ENCODE data around the gene MAMLD1.

MAMLD1 gene

DNA sequence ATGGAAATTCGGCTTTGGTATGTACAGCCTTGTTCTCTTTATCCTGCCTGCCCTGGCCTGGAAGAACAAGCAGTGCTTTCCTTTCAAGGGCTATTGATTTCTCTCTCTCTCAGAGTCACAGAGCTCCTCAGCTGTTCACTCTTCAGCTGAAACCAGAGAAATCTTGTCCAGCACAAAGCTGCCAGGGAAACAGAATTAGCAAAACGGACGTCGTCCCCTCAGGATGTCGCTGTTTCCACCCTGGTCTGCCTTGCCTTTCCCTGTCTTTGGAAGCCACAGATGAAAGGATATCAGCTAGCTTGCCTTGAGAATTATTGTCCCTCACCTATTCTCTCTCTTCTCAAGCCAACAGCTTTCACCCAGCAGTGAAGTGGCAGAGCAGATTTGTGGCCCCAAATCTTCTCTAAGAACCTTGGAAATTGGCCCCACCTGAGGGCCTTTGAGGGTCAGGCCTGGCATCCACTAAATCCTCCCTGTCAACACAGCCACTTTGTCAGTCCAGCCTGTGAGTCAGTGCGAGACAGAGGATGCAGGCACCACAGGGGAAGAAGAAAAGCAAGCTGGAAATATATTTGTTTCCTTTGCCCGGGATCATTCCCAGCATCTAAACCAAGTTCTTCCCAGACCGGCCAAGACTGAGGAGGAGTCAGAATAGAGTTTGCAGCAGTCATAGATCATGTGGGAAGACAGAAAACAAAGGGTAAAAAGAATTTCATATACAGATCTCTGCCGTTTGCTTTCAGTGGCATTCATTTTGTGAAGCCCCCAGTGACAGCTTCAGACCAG lies 141.5 kb downstream of the MAMLD1 start:
- no peak for DNase-seq

DNA sequence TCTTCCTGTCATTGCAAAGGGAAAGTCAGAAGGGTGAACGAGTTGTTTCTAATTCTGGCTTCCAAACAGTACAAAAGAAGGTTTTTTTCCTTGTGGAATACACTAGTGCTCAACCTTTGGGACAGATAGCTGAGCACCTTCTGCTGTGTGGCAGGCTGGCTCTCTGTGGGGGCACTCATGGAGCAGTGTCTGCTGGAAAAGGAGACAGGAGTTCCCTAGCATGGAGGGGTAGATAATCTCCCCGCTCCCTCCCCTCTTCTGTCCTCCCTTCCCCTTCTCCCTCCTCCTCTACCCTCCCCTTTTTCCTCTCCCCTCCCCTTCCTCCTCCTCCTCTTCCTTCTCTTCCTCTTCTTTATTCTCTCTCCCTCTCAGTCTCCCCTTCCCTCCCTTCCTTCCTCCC lies 142.9 kb downstream of the MAMLD1 start:
- DNase-seq: no peak

DNA sequence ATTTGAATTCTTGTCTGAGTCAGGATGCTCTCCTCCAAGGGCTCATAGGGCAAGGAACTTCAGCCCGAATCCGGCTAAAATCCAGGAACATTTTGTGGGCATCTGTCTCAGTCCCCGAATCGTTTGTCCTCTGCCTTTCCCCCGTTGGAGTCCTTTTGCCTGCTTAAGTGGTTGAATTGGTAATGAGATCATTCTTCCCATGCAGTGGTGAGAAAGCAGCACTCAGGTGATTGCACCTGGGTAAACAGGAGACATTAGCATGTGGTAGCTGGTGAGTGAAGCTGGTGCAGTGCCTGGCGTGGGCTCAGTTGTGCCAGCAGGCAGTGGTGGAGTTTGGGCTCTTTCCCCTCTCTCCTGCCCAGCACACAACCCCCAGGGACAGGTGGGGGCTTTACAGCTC lies 143.4 kb downstream of the MAMLD1 start:
- no peak for DNase-seq

DNA sequence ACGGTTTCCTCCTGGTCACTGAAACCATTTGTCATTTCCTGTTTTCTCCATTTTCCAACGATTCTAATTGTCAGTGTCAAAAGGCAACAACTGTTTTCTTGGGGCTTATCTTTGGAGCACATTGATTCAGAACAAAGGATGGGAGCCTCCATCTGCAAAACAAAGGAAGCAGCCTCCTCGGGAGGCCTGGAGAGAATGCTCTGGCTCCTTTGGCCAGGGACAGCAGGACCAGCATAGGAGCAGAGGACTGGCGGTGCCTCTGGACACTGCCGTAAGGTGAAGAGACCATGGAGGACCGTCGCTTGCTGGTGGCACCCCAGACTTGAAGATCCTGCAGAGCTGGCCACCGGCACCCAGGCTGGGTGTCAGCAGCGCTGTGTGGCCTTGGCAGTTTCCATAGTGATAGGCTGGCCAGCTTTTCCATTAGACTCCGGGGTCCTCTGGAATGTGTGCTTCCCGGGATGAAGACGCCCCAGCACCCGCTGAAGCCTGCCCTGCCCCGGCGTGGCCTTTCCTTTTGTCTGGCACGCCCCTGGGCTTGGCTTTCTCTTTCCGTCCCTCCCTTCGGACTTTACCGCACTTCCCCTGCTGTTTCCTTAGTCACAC lies 144.2 kb downstream of the MAMLD1 start:
- no peak for DNase-seq

DNA sequence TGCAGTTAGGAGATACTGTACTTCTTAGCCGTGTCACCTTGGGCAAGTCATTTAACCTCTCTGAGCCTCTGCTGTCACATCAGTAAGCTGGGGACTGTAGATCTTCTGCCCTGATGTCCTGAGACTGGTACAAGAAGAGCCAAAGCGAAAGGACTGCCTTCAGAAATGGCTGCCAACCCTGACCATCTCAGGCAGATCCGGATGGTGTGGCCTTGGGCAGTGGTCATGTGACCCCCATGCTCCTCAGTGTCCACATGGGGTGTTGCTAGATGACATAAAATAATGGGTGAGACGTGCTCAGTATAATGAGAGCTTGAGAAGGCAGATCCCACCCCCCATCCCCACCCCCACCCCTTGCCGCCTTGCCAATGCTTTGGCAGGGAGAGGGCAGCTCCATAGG lies 144.9 kb downstream of the MAMLD1 start:
- DNase-seq: no peak

DNA sequence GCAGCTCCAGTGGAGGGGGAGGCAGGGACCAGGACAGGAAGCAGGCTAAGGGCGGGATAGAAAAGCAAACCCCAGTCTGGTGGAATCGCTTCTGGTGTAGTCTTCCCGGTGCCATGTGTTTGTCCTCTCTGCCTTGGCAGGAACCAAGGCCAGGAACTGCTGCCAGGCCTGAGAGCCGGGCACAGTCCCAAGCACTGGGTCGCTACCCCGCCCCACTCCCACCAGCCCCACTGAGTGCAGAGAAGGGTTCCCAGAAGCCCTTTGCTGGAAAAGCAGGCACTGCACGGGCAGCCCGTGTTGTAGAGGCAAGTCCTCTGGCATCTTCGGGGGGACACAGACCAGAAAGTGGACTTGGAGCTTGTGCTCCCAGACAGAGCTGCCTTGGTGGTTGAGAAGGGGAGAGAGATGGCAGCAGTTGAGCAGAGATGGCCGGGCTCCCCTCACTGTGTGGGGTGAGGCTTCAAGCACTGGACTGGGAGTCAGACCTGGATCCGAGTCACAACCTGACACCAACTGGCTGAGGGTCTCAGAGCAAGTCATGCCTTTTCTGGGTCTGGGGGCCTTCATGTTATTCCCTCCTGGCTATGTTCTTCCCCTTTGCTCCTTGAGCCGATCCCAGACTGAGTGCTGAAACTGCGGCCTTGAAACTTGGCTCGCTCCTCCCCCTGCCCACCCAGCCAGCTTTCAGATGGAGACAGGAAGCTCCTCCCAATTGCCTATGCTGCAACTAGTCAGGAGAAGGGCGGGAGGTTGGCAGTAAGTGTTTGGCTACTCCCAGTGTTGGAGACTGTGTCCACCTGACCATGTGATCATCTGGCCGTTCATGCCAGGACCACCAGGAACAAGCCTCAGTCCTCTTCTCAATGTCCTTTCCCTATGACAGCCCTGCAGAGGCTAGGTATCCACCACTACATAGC lies 145.6 kb downstream of the MAMLD1 start:
- no peak for DNase-seq

DNA sequence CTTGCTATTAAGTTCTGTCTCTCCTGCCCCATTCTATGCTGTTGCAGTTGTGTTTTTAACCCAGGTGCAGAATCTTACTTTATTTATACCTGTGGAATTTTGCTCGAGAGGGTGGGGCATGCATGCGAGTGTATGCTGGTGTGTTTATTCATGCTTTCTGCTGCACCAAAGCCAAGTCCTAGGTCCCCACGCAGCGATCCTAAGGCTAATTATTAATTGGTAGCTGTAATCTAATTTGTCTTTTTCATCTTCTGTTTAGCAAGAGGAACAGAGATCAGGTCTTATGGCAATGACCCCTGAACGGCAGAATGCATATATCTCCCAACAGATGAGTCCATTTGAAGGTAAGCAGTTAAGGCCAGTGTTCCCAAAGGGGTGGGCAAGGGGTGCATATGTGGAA lies 146.6 kb downstream of the MAMLD1 start:
- no peak for DNase-seq

DNA sequence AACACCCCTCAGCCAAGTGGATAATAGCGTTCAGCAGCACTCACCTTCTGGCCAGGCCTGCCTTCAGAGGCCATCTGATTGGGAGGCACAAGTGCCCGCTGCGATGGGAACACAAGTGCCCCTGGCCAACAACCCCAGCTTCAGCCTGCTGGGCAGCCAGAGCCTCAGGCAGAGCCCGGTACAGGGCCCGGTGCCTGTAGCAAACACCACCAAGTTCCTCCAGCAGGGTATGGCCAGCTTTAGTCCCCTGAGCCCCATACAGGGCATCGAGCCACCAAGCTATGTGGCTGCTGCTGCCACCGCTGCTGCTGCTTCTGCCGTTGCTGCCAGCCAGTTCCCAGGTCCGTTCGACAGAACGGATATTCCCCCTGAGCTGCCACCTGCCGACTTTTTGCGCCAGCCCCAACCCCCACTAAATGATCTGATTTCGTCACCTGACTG lies 149.4 kb downstream of the MAMLD1 start:
- DNase-seq: no peak

DNA sequence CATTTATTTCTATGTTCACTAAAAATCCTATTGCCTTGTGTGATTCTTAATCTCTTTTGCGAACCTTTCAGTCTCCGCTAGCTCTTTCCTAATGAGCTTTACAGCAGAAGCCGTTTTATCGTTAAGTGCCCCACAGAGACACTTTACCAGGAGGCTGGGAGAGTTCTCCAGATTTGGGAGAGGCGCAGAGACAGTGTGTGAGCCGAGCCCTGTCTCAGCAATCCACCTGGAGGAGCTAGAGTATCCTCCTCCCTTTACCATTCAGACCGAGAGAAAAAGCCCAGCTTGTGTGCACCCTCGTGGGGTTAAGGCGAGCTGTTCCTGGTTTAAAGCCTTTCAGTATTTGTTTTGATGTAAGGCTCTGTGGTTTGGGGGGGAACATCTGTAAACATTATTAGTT lies 150.4 kb downstream of the MAMLD1 start:
- no peak for DNase-seq

DNA sequence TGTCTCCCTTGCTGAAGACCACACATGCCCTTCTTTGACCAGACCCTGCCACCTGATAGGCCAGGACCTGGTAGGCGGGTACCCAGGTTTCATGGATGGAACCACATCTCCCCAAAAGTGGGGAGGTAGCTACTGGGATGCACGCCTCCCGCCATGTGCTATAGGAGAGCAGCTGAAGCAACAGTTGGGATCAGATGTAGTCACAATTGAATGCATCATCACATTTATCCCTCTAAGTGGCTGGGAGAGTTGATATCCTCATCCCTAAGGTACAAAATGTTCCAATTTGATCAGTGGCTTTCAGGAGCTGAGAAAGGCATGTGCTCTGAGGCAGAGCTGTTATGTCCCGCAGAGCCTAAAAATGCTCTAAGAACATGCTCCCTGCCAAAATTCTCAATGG lies 151.3 kb downstream of the MAMLD1 start:
- DNase-seq: no peak

DNA sequence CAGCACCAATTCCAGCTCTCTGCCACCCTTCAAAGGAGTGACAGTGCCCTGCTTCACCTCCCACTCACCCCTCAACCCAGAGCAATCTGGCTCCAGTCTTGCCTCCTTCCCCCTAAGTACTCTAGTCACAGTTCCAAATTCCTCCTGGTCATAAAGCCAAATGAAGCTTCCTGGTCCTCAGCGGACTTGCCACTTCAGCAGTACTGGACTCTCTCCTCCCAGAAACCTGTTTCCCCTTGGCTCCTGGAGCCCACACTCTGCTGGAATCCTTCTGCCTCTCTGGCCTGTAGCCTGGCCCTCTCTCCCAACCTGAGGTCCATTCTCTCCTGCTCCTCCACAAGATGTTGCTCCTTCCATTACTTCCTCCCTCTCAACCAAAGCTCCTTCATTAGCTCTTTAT lies 152.7 kb downstream of the MAMLD1 start:
- DNase-seq: no peak

DNA sequence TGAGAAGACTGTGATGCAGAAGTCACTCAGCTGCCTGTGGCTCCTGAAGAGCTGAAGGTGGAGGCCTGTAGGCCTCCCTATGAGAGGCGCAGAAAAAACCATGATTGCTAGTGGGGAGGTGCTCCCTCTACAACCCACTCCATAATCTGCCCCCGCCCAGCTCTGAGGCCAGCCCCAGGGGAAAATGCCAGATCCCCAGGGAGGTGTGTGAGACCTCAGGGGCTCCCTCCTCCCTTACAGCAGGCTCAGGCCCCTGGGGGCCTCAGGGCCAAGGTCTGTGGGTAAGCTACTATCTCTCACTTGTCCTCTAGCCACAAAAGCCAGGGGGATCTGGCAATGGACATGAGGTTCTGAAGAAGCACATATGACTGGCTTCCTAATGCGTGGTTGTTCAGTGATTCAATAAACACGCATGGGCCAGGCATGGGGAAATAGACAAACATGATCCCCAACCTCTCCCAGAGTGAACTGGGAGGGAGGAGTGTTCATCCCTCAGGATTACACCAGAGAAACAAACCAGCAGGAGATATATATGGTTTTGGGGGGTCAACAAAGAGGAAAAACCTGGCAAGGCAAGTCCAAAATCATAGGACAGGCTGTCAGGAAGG lies 154.3 kb downstream of the MAMLD1 start:
- no peak for DNase-seq

DNA sequence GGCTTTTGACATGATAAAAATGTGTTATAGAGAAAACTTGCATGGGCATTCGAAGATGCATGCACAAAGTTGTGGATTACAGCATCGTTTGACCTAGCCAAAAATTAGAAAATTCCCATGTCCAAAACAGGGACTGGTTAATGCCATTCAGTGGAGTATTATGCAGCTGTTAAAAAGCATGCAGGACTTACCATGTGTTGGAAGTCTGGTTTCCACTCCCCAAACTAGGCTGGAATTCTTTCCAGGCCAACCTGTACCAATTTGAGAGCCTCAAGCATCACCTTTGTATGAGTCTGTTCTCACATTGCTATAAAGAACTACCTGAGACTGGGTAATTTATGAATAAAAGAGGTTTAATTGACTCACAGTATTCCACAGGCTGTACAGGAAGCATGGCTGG lies 159.4 kb downstream of the MAMLD1 start:
- DNase-seq: no peak

DNA sequence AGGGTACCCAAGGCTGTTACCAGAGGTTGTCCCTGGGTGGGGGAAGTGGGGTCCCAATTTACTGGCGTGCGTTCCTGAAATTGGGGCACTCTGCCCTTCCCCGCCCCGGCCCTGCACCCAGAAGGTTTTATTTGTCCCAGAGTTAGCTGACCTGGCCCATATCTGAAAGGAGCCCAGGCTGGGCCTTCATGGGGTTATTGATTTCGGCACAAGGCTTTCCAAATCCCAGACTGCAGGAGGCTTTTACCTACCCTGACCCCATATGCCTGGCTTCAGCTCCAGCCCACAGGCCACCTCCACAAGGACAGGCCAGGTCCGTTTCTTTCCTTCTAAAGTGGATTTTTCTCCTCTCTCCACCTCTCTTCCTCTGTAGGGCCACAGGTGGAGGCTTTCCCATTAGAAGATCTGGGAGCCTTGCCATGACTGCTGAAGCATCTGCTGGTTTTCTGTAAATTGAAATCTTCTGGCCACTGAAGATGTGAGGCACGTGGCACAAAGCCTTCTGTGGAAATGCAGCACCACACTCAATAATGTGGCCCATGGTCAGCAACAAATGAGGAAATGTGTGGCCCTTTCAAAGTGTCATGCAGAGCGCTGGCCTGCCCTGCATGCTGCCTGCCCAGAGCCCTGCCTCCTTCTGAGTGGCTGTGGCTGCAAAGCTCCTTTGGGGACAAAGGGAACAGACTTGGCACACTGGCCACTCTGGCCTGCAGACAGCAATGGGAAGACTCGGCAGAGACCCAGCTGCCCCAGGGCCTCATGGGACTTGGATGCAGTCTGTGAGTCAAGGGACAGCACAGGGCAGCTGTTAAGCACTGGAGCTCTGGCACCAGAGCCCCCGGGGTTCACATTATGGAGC lies 162.2 kb downstream of the MAMLD1 start:
- no peak for DNase-seq

DNA sequence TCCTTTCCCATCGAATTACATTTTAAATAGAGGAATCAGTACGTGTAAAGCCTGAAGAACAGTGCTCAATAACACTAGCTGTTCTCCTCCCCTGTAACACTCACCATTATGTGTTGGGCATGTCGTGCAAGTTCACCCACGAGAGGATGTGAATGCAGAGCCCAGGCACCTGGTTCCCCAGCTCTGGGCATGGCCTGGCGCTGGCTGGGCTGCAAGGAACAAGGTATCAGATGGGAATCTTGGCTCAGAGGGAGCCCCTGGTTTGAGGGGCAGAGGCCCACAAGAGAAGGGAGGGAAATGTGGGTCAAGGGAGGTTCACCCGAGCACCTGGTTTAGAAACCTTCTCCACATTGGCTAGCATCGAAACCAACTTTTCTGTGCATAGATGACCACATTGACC lies 163.6 kb downstream of the MAMLD1 start:
- DNase-seq: no peak

DNA sequence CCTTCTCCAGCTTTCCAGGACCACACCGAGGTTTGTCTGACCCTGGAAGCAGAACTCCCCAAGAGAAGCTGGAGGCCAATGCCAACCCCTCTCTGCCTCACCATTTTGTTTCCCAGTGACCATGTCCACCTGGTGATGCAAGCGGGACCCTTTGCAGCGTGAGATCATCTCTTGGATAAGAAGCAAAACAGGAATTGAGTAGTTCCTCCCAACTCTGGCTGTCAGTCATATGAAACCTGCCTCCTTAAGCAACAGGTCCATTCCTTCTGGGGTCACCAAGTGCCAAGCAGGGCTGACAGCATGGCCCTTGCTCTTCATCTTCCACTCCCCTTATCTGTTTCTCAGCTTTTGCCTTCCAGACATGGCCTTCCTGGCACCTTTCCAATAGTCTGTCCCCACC lies 164.0 kb downstream of the MAMLD1 start:
- DNase-seq: no peak

DNA sequence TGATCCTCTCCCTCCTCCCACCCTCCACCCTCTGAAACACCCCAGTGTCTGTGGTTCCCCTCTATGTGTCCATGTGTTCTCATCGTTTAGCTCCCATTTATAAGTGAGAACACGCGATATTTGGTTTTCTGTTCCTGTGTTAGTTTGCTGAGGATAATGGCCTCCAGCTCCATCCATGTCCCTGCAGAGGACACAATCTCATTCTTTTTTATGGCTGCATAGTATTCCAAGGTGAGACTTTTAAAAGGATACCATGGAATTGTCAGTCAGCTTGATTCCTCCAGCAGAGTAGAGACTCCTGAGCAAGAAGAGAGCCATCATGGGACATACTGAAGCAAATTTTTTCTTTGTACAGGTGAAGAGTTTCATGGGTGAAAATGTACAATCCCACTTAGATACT lies 166.5 kb downstream of the MAMLD1 start:
- no peak for DNase-seq

DNA sequence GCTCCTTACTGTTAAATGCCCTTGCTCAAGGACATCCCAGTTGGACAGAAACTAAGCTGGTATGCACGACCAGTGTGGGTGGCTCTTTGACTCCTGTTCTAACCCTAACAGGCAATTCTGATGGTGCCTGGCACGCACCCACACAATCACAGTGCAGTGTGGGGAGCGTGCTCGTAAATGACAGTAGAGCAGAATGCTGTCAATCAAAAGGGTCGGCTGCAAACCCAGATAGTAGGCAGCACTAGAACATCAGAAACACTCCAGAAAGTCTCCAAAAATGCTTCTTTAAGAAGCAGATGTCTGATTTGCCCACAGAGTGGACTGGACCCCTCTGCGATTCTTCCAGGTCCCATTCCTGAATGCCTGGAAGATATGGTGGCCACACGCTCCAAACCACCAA lies 167.7 kb downstream of the MAMLD1 start:
- DNase-seq: no peak

DNA sequence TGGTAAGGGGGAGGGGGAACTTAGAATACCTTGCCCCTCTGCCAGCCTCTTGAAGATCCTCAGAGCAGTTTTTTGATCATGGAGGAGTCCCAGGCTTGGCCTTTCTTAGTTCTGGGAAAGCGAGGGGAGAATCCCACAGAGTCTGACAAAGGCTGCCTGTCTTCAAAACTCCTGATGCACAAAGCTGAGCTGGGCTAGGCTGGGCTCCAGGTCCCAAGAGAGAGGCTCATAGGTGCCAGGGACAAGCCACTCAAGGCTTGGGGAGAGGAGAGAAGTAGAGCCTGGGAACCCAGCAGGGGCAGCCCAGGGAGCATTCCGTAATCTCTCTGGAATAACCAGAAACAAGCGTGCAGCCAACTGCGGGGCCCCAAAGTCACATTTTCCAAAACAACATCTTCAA lies 168.3 kb downstream of the MAMLD1 start:
- no peak for DNase-seq

DNA sequence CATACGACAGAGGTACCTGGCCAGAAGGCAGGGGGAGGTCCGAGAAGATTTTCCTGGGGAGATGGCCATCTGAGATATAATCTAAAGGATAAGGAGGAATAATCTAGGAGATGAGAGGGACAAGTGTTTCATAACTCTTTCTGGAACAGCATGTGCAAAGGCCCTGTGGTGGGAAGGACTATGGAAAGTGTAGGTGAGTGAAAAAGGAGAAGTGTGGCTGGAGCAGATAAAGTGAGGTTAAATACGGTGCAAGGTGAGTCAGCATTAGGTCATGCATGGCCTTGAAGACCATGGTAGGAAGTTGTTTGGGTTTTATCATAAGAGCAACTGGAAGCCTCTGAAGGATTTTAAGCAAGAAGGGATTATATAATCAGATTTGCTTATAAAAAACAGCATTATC lies 170.7 kb downstream of the MAMLD1 start:
- no peak for DNase-seq

DNA sequence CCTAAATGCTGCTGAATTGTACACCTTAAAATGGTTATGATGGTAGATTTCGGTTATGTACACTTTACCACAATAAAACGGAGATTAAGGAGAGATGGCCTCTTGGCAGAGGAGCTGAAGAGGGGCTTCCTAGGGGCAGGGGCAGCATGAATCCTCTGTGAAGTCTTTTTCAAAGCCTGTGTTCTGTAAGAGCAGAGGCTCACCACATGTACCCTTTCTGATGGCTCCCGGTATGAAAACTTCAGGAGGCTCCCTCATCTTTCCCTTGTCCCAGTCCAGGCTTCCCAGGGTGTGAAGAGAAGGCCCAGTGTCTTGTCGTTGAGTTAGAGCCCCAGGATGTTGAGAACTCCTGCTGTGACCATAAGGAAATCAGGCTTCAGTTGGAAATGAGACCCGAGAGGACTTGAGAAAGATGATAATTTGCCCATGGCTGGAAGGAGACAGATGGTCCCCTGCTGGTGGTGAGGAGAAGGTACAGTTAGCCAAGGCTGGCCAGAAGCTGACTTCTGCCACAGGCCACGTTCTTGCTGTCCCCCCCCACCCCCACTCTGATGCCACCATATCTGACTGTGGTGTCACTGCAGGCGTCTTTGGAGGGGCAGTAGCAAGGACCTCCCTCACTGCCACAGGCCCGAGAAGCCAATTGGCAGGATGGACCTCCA lies 173.5 kb downstream of the MAMLD1 start:
- DNase-seq: no peak

DNA sequence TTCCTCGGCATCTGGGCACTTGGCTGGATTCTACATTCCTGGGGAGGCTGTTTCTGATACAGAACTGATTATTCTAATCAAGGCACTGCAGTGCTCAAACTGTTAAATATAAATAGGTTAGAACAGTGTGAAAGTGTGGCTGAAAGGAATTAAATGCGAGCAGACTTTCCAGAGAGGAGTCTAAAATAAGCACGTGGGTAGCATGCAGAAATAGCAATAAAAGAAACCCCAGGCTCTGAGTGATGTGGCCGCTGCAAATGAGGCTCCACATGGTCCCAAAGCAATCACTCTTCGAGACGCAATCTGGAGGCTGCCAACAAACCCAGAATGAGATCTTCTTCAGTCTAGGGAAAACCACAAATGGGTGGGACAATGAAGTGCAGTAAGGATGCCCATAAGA lies 174.7 kb downstream of the MAMLD1 start:
- DNase-seq: no peak
